Inflammatory macrophage treated with lipopolysaccharide for 1 hour (primary cell): ENCODE measurements around the gene FRMD4B.

Source experiments
- DNase-seq, 2 donors: peaks; one replicate each; pipeline ENCODE4 v3.0.0-alpha.2; 2020 to 2022

FRMD4B gene

GRCh38 chr3:69197922-69198530 is 187.9 kb downstream of the FRMD4B start:
- DNase-seq = no peak

- DNase-seq = no peak
Observed at GRCh38 chr3:69197455-69197854, 188.4 kb downstream of the FRMD4B start.

- DNase-seq = no peak
Observed at GRCh38 chr3:69196876-69197275, 189.0 kb downstream of the FRMD4B start.

- DNase-seq = no peak
Observed at GRCh38 chr3:69194431-69195165, 191.3 kb downstream of the FRMD4B start.

- DNase-seq = no peak
Observed at GRCh38 chr3:69193749-69194148, 192.1 kb downstream of the FRMD4B start.

- no peak for DNase-seq
Observed at GRCh38 chr3:69191516-69191915, 194.4 kb downstream of the FRMD4B start.

- DNase-seq = no peak
Observed at GRCh38 chr3:69189487-69189886, 196.4 kb downstream of the FRMD4B start.

GRCh38 chr3:69186575-69187093 is 199.3 kb downstream of the FRMD4B start:
- DNase-seq = no peak

GRCh38 chr3:69182588-69183316 is 203.1 kb downstream of the FRMD4B start:
- DNase-seq = no peak

GRCh38 chr3:69181592-69182211 is 204.2 kb downstream of the FRMD4B start:
- DNase-seq = no peak

GRCh38 chr3:69180869-69181591 is 204.9 kb downstream of the FRMD4B start:
- DNase-seq = no peak

- no peak for DNase-seq
Observed at GRCh38 chr3:69179740-69180372, 206.0 kb downstream of the FRMD4B start.

GRCh38 chr3:69178838-69179739 is 206.8 kb downstream of the FRMD4B start:
- DNase-seq = no peak

GRCh38 chr3:69178082-69178481 is 207.8 kb downstream of the FRMD4B start:
- peak in 1 of 2 donors; percentile 30 for DNase-seq

- DNase-seq = no peak
Observed at GRCh38 chr3:69174871-69175737, 210.8 kb downstream of the FRMD4B start.

GRCh38 chr3:69174445-69174844 is 211.4 kb downstream of the FRMD4B start:
- no peak for DNase-seq

- DNase-seq = no peak
Observed at GRCh38 chr3:69172058-69172457, 213.8 kb downstream of the FRMD4B start.

GRCh38 chr3:69166446-69166845 is 219.4 kb downstream of the FRMD4B start:
- DNase-seq = no peak

GRCh38 chr3:69165744-69166143 is 220.1 kb downstream of the FRMD4B start:
- DNase-seq = no peak

GRCh38 chr3:69164296-69164695 is 221.6 kb downstream of the FRMD4B start:
- no peak for DNase-seq
